HFF-Myc (cell line): ENCODE measurements around the gene PRKAG1.

ENCODE experiments used
- DNase-seq: peaks from one replicate; pipeline ENCODE4 v3.0.0-alpha.2; 2011; ENCODE audit warnings: low read depth; ENCODE audit errors: extremely low read depth
- H3K4me3 ChIP-seq: replicated peaks from 2 replicates; pipeline ENCODE4 v1.5.1; 2011; ENCODE audit warnings: low read depth, mild to moderate bottlenecking, control low read depth, low read length
- CTCF ChIP-seq: IDR thresholded peaks from 2 replicates; pipeline ENCODE4 v1.5.1; 2012; ENCODE audit warnings: mild to moderate bottlenecking, low read depth, low read length, control low read depth; ENCODE audit errors: missing control alignments

The PRKAG1 gene

GRCh38 chr12:48998497-48999353, 19.9 kb downstream of the PRKAG1 start:
- TF ChIP-seq CTCF, result no peak
- no peak for DNase-seq
- H3K4me3 ChIP-seq, result peak overlapping the region; percentile 56

- DNase-seq, result no peak
- peak overlapping the region; percentile 56 for H3K4me3 ChIP-seq
- no peak for TF ChIP-seq CTCF
Observed at GRCh38 chr12:48997719-48998496, 20.7 kb downstream of the PRKAG1 start.

GRCh38 chr12:48996794-48997718, 21.5 kb downstream of the PRKAG1 start:
- DNase-seq, result no peak
- H3K4me3 ChIP-seq, result peak overlapping the region; percentile 56

GRCh38 chr12:48995086-48995879, 23.3 kb downstream of the PRKAG1 start:
- H3K4me3 ChIP-seq, result no peak overlapping the region
- peak; percentile 73 for TF ChIP-seq CTCF
- DNase-seq, result no peak

More at GRCh38 chr12:48996794-48997718, 21.5 kb downstream of the PRKAG1 start:
- peak; percentile 79 for TF ChIP-seq CTCF

GRCh38 chr12:48994224-48995085, 24.1 kb downstream of the PRKAG1 start:
- TF ChIP-seq CTCF, result no peak
- no peak overlapping the region for H3K4me3 ChIP-seq
- DNase-seq, result no peak
